Ureter (tissue), 1 donor: ENCODE results near the gene TK2. TPM values are rescaled to one million over a fixed set of nuclear protein-coding genes. Genes with fewer than 3 reads are reported as not detected.
"Not testable (repeated sequence)": the region's sequence is repeated elsewhere in the genome, so short reads cannot be mapped to it uniquely, and the experiment has no call there.

Experiments used
- DNase-seq: peaks from one replicate; pipeline ENCODE4 v3.0.0-alpha.2; 2020; ENCODE audit warnings: low spot score
- total RNA-seq: library from RNA; stranded (reverse); gene quantifications from one replicate; pipeline ENCODE4 v1.2.4, GENCODE V29; 2023
- donor health status: DM: yes; HTN: yes; CAD: no.

TK2 gene
- total RNA-seq, 1 donor from 2014 or later: 37.9 TPM

DNA sequence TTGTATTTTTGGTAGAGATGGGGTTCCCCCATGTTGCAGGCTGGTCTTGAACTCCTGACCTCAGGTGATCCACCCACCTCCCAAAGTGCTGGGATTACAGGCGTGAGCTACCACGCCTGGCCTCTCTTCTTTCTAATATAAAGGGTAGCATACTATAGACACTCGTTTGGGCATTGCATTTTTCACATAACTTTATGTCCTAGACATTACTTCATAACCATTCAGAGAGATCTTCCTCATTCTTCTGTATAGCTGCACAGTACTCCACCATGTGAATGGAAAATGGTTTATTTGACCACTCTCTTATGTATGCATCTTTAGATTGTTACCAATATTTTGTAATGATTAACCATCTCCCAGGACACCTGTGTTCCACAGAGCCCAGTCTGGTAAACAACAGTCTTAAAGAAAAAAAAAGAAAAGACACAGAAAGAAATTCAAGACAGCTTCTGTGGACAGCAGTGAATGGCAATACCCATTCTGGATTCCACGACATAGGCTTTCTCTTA is 42.1 kb downstream of the TK2 start:
- no peak for DNase-seq

DNA sequence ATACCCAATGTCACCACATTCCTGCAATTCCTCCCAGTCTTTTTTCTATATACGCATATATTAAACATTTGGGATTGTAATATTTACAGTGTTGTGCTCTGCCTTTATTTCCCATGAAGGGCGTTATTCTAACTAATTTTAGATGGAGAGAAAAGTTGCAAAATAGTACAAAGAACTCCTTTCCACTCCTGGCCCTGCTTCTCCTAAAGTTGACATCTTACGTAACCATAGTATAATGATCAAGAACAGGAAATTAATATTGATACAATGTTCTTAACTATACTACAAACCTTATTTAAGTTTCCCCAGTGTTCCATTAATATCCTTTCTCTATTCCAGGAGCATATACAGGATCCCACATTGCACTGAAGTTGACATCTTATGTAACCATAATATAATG is 46.3 kb downstream of the TK2 start:
- DNase-seq: no peak

DNA sequence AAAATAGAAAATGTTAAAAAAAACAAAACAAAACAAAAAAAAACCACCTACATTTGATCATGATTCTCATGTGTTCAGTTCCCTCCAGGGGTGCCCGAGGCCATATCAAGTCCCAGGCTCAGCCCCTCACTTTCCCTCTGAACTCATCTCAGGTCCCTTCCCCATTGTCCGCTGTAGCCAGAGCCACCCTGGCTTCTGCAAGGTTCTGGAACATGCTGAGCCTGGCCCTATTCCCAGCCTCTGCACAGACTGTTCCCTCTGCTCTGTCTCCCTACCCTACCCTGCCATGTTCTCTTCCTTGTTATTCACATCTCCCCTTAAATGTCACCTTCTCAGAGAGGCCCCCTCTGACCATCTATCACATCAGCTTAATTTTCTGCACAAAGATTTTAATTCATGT is 46.9 kb downstream of the TK2 start:
- DNase-seq: peak; percentile 47

DNA sequence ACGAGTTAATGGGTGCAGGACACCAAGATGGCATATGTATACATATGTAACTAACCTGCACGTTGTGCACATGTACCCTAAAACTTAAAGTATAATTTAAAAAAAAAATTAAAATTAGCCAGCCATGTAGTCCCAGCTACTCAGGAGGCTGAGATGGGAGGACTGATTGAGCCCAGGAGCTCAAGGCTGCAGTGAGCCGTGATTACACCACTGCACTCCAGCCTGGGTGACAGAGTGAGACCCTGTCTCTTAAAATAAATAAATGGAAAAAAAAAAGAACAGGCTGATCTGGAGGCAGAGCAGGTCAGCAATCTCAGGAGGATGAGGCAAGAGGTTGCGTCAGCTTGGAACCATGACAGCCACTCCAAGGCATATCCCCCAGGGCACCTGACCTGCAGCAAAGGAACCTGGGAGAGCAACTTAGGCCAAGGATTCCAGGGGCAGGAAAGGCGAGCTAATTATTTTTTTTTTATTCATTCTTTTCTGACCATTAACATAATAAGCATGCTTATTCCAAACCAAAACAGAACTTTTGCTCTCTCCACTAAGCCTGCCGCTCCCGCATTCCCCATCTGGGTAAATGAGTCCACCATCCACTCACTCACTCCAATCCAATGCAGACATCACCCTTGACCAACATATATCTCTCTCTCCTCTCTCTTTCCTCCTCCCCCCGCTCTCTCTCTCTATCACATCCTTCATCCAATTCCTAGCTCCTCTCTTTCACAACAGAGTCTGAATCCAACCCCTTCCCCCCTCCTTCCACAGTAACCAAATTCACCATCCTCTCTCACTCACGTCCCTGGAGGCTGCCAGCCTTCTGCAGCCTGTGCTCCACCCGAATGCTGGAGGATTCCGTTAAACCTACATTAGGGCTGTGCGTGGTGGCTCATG is 47.7 kb downstream of the TK2 start:
- peak; percentile 62 for DNase-seq

DNA sequence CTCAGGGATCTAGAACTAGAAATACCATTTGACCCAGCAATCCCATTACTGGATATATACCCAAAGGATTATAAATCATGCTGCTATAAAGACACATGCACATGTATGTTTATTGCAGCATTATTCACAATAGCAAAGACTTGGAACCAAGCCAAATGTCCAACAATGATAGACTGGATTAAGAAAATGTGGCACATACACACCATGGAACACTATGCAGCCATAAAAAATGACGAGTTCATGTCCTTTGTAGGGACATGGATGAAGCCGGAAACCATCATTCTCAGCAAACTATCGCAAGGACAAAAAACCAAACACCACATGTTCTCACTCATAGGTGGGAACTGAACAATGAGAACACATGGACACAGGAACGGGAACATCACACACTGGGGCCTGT is 48.4 kb downstream of the TK2 start:
- DNase-seq: not testable (repeated sequence)

DNA sequence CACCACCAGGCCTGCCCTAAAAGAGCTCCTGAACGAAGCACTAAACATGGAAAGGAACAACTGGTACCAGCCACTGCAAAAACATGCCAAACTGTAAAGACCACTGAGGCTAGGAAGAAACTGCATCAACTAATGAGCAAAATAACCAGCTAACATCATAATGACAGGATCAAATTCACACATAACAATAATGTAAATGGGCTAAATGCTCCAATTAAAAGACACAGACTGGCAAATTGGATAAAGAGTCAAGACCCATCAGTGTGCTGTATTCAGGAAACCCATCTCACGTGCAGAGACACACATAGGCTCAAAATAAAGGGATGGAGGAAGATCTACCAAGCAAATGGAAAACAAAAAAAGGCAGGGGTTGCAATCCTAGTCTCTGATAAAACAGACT is 52.0 kb downstream of the TK2 start:
- DNase-seq: not testable (repeated sequence)

DNA sequence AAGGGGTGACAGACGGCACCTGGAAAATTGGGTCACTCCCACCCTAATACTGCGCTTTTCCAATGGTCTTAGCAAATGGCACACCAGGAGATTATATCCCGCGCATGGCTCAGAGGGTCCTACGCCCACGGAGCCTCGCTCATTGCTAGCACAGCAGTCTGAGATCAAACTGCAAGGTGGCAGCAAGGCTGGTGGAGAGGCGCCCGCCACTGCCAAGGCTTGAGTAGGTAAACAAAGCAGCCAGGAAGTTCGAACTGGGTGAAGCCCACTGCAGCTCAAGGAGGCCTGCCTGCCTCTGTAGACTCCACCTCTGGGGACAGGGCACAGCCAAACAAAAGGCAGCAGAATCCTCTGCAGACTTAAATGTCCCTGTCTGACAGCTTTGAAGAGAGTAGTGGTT is 53.7 kb downstream of the TK2 start:
- DNase-seq: not testable (repeated sequence)

DNA sequence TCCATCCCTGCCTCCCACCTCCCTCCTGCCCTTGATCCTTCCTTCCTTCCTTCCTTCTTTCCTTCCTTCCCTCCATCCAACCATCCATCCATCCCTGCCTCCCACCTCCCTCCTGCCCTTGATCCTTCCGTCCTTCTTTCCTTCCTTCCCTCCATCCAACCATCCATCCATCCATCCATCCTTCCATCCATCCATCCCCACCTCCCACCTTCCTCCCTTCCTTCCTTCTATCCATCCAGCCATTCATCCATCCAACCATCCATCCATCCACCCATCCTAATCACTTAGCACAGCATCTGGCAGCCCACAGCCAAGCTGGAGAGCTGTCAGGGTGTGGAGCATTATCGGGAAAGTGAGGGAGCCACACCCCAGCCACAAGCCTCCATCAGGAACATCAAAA is 54.5 kb downstream of the TK2 start:
- no peak for DNase-seq

DNA sequence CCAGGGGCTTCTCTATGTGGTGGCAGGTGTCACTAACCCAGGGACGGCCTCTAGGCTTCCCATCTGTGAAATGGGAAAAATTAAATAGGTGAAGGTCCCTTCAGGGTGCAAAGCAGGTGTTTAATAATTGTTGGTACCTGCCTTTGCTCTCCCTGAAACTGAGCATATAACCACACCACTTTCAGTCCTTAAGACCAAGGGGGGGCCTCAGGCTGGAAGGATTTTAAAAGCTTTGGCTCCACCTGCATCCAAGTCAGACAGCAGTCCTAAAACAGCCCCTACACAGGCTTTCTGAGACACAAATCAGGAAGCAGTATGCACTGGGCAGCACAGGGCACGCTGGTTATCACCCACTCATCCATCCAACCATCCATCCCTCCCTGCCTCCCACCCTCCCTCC is 55.0 kb downstream of the TK2 start:
- peak; percentile 29 for DNase-seq

DNA sequence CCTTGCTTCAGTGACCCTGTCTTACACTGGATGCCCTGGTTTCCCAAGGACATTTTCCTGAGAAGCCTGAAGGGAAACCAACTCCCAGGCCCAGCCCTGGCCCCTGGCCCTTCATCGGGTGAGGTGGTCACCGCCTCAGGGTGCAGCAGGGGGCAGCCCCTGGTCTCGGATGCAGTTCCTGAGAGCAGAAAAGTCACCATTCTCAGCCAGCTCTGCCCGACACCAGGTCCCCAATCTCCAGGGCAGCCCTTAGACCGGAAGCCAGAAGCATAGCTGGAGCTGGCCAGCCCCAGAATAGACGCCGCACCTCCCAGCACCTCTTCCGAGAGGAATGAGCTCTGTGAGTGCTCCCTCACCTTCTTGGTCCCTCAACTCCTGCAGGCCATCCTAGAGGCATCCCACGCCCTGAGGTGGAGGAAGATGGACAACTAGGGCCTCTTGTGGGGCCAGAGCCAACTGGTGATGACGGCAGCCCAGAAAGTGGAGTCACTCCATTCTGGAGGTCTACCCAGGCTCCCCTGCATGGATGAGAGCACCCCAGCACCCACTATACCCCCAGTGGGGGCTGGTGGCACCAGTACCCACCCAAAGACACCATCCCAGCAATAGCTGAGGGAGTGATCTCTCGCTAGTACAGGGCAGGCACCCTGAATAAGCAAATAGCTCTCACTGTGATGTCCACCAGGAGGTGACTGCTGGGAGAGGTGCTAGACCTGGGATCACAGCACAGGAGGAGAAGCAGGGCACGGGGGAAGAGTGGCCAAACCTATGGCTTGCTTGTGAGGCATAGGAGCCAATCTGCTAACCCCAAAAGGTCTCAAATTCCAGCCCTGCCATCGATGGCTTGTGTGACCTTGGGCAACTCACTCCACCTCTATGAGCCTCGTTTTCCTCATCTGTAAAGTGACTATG is 56.2 kb downstream of the TK2 start:
- peak; percentile 28 for DNase-seq

DNA sequence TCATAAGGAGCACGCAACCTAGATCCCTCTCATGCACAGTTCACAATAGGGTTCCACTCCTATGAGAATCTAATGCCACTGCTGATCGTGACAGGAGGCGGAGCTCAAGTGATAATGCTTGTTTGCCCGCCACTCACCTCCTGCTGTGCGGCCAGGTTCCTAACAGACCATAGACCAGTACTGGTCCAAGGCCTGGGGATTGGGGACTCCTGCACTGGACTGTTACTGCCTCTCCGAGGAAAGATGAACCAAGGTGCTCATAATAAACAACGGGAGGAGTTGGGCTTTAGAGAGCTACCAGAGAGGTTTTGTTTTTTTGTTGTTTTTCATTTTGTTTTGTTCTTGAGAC is 58.2 kb downstream of the TK2 start:
- DNase-seq: no peak

DNA sequence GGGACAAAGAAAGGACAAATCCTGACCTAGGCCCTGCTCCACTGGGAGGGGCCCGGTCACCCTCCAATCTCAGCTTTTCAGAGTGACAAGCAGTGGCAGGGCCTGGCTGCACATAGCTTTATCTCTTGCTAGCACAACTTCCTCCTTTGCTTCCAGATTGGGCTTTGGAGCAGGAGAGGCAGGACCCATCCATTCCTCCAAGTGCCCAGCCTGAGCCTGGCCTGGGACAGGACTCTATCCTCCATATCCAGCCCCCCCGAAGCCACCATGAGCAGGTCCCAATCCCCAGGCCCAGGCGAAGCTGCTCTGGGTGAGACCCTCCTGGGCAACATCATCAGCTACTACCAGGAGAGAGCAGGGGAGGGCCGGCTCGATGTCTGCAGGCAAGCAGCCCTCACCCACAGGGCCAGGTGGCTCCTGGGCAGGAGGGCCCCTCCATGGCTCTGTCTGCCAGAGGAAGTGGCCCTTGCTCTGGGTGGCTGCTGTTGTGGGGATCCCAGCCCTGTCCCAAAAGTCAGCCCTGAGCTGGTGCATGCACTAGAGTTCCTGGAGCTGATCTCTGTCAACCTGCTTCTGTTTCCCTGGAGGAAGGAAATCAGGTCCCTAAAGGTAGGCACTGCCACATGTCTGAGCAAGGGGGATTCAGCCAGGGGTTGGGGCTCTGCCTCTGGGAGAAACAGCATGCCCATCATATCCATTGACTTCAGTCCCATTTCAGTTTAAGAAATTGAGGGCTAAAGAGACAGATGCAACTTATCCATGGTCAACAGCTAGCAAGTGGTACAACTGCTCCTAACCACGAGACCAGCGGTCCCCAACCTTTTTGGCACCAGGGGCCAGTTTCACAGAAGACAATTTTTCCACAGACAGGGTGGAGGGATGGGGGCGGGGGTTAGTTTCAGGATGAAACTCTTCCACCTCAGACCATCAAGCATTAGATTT is 58.9 kb downstream of the TK2 start:
- DNase-seq: peak; percentile 34

DNA sequence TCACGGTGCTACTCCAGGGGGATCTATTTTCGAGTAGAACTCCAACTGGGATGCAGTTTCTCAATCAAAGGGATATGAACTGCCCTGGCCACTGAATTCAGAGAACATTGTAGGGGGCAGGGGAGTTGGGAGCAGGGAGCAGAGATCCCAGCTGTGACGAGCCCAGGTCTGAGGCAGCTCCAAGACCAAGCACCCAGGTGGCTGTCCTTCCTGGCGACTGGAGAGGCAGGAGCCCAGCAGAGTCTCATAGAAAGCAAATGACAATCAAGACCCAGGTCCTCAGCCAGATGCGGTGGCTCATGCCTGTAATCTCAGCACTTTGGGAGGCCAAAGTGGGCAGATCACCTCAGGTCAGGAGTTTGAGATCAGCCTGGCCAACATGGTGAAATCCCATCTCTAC is 60.1 kb downstream of the TK2 start:
- DNase-seq: peak; percentile 7

DNA sequence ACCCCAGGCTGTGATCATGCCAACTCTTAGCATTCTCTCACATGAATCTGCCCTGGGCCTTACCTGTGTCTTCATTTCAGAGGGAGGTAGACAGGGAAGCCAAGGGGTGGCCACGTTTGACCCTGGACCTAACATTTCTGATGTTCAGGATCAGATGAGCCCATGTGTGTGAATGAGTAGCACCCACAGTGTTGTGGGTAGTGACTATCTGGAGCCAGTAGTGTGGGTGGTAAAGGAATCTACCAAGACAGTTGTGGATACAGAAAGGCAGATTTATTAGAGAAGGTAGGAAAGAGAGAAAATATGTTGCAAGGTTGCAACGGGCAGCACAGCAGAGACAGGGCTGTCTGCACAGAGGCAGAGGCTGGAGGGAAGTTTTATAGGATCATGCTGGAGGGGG is 60.5 kb downstream of the TK2 start:
- DNase-seq: no peak

DNA sequence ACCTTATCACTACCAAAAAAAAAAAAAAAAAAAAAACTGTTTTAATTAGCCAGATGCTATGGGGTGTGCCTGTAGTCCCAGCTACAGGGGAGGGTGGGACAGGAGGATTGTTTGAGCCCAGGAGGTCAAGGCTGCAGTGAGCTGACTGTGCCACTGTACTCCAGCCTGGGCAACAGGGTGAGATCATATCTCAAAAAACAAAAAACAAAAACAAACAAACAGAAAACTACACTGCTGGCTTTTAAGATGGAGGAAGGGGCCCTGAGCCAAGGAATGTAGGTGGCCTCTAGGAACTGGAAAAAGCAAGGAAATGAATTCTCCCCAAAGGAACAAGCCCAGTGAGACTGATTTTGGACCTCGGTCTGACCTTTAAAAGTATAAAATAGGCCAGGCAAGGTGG is 61.4 kb downstream of the TK2 start:
- DNase-seq: no peak

DNA sequence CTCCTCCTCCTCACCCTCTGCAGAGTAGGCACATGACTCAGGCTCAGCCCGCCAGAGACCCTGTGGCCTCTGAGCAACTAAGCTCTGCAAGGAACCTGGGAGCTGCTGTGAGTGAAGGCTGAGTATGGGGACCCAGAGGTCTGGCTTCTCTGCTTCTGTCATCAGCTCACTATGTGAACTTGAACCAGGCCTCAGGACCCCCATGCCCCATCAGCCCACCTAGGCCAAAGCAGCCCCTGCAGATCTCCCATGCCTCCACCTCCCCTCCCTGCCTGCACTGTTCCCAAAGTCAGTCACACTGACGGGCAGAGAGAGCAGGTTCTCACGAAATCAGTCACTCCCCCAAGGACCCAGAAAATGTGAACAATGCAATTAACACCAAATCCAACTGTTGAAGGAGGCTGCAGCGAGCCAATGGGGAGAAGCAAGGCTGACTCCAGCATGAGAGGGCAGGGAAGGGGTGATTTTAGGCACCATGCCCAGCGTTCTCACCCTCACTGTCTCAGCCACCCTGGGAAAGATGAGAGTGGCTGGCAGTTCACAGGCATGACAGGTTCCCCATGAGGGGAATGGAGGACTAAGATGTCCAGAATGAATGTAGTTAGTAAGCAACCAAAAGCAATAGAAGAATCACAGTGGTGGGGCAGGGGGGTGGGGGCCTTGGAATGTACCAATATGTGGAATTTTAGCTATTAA is 62.2 kb downstream of the TK2 start:
- peak; percentile 35 for DNase-seq

DNA sequence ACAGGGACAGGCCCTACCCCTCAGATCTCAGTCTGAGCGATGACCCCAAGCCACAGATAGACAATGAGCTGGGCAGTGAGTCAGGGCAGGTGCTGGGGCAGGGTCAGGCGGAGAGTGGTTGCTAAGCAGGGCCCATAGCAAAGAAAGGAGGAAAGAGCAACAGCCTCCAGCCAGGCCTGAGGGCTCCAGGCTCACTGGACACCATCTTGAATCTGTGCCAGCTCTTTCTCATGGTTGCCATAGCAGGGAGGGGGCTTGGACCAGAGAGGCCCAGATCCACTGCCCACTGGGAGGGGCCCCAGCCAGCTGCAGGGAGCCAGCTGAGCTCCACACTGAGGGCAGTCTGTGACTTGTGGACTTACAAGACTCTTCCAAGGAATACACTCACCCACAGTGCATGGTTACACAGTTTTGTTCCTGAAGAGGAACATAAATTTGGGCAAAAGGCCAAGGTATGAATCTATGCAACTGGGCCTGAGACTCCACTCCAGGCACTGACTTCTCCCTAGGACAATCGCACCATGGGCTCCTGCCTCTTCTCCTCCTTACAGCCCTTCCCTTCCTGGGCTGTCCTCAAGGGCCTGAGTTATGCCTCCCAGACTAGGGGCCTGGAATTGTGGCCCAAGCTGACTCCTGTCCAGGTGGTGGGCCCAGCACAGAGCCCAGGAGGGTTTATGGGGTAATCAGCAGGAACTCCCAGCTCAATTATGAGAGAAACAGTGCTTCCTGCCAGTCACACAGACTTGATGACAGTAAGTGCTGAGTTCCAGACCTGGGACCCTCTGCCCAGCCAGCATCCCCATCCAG is 62.9 kb downstream of the TK2 start:
- DNase-seq: peak; percentile 43

DNA sequence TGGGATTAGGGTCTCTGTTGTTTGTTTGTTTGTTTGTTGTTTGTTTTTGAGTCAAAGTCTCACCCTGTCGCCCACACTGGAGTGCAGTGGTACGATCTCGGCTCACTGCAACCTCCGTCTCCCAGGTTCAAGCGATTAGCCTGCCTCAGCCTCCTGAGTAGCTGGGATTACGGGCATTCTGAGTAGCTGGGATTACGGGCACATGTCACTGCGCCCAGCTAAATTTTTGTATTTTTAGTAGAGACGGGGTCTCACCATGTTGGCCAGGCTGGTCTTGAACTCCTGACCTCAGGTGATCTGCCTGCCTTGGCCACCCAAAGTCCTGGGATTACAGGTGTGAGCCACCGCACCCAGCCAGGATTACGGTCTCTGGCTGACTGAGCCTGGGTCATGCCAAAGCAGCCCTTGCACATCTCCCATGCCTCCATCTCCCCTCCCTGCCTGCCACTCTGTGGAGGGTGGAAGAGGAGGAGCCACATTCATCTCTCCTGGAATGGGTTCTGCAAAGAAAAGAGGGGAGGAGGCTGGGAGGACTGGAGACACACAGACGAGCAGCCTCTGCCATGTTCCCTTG is 63.6 kb downstream of the TK2 start:
- DNase-seq: peak; percentile 28

DNA sequence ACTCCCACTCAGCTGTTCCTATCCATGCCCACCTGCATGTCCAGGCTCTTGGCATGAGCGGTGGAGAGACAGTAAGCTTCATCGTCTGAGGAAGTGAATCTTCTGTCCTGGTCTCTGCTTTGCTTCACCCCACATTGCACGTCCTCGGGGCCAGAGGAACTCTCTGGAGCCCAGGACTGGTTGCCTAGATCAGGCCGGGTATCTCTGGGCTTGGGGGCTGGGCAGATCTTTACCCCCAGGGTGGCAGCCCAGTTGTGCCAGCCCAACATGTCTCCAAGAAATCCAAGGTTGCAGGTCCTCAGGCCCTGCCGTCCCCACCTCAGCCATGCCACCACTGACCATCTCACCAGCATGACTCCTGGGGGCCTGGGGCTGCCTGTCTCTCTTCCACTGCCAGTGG is 64.5 kb downstream of the TK2 start:
- peak; percentile 35 for DNase-seq
